Measurements from ENCODE around the gene CT45A9. TPM values are rescaled to one million over a fixed set of nuclear protein-coding genes. Genes with fewer than 3 reads are reported as not detected.
"Not testable (repeated sequence)": the region's sequence is repeated elsewhere in the genome, so short reads cannot be mapped to it uniquely, and the experiment has no call there.

CT45A9 gene, protein sequence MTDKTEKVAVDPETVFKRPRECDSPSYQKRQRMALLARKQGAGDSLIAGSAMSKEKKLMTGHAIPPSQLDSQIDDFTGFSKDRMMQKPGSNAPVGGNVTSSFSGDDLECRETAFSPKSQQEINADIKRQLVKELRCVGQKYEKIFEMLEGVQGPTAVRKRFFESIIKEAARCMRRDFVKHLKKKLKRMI
- not detected for total RNA-seq
- not detected for polyA plus RNA-seq (ENCODE audit: insufficient read depth, low read depth, low replicate concordance)
- long read RNA-seq, donor 1, result 0 reads
- long read RNA-seq, donor 2, result 0 reads

GRCh38 chrX:135871712-135872111 is at the start of gene CT45A9:
CT45A9 (minus strand) TSS chrX:135871812; CDS start chrX:135868061, 3,751 bp downstream.
- DNase-seq; H3K36me3 ChIP-seq (ENCODE audit: low read depth, missing control alignments); H3K27me3 ChIP-seq; H3K4me3 ChIP-seq; H3K9me3 ChIP-seq; H3K27ac ChIP-seq; H3K4me1 ChIP-seq; intact Hi-C loops (cut with DNase I; ENCODE audit: low total_unique reads): not testable (repeated sequence)
- no CpG with 5 or more reads among the region's 17 CpGs for WGBS, 2 donors

- DNase-seq; H3K4me1 ChIP-seq; H3K4me3 ChIP-seq; H3K27me3 ChIP-seq; H3K36me3 ChIP-seq (ENCODE audit: low read depth, missing control alignments); H3K27ac ChIP-seq; H3K9me3 ChIP-seq; intact Hi-C loops (cut with DNase I; ENCODE audit: low total_unique reads): not testable (repeated sequence)
- 54% methylated on average over 1 of the region's 1 CpG; no CpG with 5 or more reads in 1 of the 2 donors for WGBS, 2 donors
These were observed 48.9 kb upstream of the CT45A9 start for GRCh38 chrX:135920516-135920915.

DNA sequence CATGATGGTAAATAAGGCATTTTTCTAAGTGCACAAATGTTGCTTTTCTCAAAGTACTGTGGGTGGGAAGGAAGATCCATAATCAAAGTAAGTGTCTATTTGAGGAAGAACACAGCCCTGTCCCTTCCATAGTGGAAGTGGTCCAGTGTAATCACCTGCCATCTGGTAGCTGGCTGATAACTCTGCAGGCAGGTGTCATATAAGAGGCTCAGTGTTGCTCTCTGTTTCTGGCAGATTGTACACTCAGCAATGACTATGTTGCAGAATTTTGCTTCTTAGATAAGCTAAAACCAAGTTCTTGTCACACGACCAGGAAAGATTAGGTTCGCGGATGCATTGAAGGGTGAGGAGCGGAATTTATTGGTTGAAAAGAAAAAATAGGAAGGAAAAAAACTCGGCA is 42.8 kb upstream of the CT45A9 start:
- Histone ChIP-seq H3K27ac (no peak overlapping the region), H3K4me1 (no peaks in the 10 kb centered on the region), H3K4me3 (no peak overlapping the region), H3K36me3 (ENCODE audit: low read depth, missing control alignments) (no peaks in the 10 kb centered on the region), H3K27me3 (no peaks in the 10 kb centered on the region), H3K9me3 (no peaks in the 10 kb centered on the region)
- DNase-seq, result no peak
- 61 to 88% methylated on average over 4 to 5 of the region's 5 CpGs for WGBS, 2 donors
- no peak for TF ChIP-seq POLR2A (IDR thresholded peaks at IDR 0.05)
- TF ChIP-seq, protein P1, sequence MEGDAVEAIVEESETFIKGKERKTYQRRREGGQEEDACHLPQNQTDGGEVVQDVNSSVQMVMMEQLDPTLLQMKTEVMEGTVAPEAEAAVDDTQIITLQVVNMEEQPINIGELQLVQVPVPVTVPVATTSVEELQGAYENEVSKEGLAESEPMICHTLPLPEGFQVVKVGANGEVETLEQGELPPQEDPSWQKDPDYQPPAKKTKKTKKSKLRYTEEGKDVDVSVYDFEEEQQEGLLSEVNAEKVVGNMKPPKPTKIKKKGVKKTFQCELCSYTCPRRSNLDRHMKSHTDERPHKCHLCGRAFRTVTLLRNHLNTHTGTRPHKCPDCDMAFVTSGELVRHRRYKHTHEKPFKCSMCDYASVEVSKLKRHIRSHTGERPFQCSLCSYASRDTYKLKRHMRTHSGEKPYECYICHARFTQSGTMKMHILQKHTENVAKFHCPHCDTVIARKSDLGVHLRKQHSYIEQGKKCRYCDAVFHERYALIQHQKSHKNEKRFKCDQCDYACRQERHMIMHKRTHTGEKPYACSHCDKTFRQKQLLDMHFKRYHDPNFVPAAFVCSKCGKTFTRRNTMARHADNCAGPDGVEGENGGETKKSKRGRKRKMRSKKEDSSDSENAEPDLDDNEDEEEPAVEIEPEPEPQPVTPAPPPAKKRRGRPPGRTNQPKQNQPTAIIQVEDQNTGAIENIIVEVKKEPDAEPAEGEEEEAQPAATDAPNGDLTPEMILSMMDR (IDR thresholded peaks at IDR 0.05), result no peak
- intact Hi-C loops (cut with DNase I; ENCODE audit: low total_unique reads), result no loop called here

DNA sequence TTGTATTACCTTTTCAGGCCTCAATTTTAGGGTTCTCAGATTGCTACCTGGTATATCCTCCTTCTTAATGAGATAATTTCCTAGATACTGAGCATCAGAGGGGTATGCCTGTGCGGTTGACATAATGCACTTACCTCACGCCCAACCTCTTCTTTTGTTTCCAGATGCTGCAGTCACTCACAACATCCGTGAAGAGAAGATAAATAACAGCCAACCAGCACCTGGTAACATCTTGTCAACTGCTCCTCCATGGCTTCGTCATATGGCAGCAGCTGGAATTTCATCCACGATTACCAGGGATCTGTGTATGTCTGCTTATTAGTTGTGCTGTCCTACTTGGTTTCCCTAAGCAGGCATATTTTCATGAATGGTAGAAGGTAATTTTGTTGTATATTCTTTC is 38.6 kb upstream of the CT45A9 start:
- Histone ChIP-seq H3K36me3 (ENCODE audit: low read depth, missing control alignments) (no peaks in the 10 kb centered on the region), H3K4me3 (no peak overlapping the region), H3K27ac (no peak overlapping the region), H3K9me3 (no peaks in the 10 kb centered on the region), H3K4me1 (no peaks in the 10 kb centered on the region), H3K27me3 (no peaks in the 10 kb centered on the region)
- 76 to 86% methylated on average over 5 of the region's 5 CpGs for WGBS, 2 donors
- DNase-seq, result no peak
- TF ChIP-seq, protein P1 (IDR thresholded peaks at IDR 0.05), result no peak
- TF ChIP-seq POLR2A (IDR thresholded peaks at IDR 0.05), result no peak
- intact Hi-C loops (cut with DNase I; ENCODE audit: low total_unique reads), result no loop called here

GRCh38 chrX:135893294-135893817 is 21.7 kb upstream of the CT45A9 start, which contains the start of the genes CT45A10 and SAGE1:
CT45A10 (minus strand) TSS chrX:135893444; CDS start chrX:135885344, 8,100 bp downstream.
SAGE1 (plus strand) TSS chrX:135893716; CDS start chrX:135896243, 2,527 bp downstream.
- Histone ChIP-seq H3K27ac (no peak within 1 kb of the TSS), H3K9me3 (no peaks in the 10 kb centered on the region), H3K4me3 (no peak within 1 kb of the TSS), H3K4me1 (no peaks in the 10 kb centered on the region), H3K36me3 (ENCODE audit: low read depth, missing control alignments) (no peaks in the 10 kb centered on the region), H3K27me3 (no peaks in the 10 kb centered on the region)
- TF ChIP-seq, protein P1 (IDR thresholded peaks at IDR 0.05), result no peak
- TF ChIP-seq POLR2A (IDR thresholded peaks at IDR 0.05), result no peak
- 53 to 57% methylated on average over 5 to 10 of the region's 22 CpGs for WGBS, 2 donors
- intact Hi-C loops (cut with DNase I; ENCODE audit: low total_unique reads), result no loop called here
- peak; percentile 18 for DNase-seq
